GM06990 (cell line): ENCODE results near the gene CAPZB.
"Not testable (repeated sequence)": the region's sequence is repeated elsewhere in the genome, so short reads cannot be mapped to it uniquely, and the experiment has no call there.

Experiments
- DNase-seq: peaks from one replicate; pipeline ENCODE4 v3.0.0-alpha.2; 2011; ENCODE audit not compliant: insufficient read length; ENCODE audit errors: extremely low read depth
- H3K27me3 ChIP-seq: replicated peaks from 2 replicates; pipeline ENCODE4 v1.6.0; 2011; ENCODE audit warnings: low read length; ENCODE audit not compliant: control insufficient read depth, insufficient read depth
- H3K36me3 ChIP-seq: 2 replicates; pipeline ENCODE4 v1.5.1; 2011; ENCODE audit warnings: low read length; ENCODE audit not compliant: control insufficient read depth, insufficient read depth
- H3K4me3 ChIP-seq: replicated peaks from 2 replicates; pipeline ENCODE4 v1.5.1; 2011; ENCODE audit warnings: low read depth, mild to moderate bottlenecking, control low read depth, low read length
- CTCF ChIP-seq: IDR thresholded peaks from 2 replicates; pipeline ENCODE4 v1.5.1; 2011; ENCODE audit warnings: low read length, control low read depth, mild to moderate bottlenecking, inconsistent platforms; ENCODE audit not compliant: insufficient read depth, poor library complexity, severe bottlenecking

The CAPZB gene

DNA sequence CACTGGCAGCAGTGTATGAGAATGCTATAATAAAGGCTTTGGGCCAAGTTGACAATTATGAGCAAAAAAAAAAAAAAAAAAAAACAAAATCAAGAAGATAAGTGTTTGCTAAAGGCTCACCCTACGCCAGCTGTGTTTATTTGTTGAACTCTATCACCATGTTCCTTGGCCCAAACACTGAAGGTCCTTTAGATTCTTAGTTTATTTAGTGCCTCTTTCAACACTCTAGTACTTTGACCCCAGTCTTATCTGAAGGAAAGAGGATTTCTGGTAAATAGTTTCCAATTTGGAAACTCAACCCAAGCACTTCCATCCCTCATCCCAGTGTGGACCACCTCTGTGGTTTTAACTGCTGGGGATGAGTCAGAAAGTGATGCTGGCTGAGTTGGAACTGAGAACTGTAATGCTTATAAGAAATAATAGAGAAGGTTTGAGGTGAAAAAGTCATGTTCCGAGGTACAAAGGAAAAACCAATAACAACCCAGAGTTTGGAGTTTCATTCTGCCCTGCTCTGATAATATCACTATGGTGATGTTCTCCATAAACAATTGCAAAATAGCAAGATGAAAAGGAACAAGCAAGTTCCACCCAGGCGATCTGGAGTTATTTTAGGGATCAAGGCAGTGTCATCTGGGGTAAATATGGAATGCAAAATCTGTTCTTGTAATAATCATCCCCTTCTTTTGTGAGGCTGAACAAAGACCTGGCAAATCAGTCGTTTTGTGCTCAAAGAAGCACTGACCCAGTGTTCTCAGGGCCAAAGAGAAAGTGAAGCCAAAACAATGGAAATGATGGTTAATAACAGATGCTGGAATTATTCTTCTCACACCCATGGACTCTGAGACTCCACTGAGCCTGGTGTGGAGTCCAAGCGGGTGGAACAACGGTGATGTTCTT, 19.7 kb upstream of the CAPZB start:
- H3K36me3 ChIP-seq, result no peaks in the 10 kb centered on the region
- DNase-seq, result no peak
- no peak overlapping the region; the same call in 1 of the 2 replicates for H3K4me3 ChIP-seq
- no peak for TF ChIP-seq CTCF
- no peaks in the 10 kb centered on the region for H3K27me3 ChIP-seq

GRCh38 chr1:19502284-19502683, 16.9 kb upstream of the CAPZB start:
- not testable (repeated sequence) for H3K4me3 ChIP-seq, H3K36me3 ChIP-seq, H3K27me3 ChIP-seq, DNase-seq

DNA sequence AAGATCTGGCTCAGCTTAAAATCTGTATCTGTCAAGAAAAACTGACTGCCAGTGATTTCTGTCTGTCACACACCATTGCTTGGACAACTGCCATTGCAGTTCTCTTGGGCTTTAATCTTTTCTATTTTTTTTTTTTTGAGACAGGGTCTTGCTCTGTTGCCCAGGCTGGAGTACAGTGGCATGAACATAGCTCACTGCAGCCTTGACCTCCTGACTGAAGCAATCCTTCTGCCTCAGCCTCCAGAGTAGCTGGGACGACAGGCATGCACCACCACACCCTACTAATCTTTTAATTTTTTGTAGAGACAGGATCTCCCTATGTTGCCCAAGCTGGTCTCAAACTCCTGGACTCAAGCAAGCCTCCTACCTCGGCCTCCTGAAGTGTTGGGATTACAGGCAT, 14.5 kb upstream of the CAPZB start:
- H3K27me3 ChIP-seq, DNase-seq, H3K36me3 ChIP-seq, H3K4me3 ChIP-seq: not testable (repeated sequence)

GRCh38 chr1:19497443-19497842, 12.1 kb upstream of the CAPZB start:
- H3K27me3 ChIP-seq, H3K36me3 ChIP-seq, DNase-seq, H3K4me3 ChIP-seq: not testable (repeated sequence)

DNA sequence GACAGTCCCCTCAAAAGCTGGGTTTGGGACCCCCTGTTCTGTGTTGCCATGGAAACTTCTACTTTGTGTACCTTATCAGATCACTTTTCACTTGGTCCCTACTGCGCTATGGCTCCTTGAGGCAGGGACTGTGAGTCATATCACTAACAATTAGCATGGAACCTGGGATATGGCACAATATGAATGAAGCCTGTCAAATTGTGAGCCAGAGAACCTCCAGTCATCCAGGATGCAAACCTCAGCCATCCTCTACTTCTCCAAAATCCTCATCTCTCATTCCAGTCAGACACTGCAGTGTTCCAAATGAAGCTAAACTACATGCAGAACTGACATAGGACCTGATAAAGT, 11.2 kb upstream of the CAPZB start:
- Histone ChIP-seq H3K27me3 (no peaks in the 10 kb centered on the region), H3K4me3 (no peak overlapping the region), H3K36me3 (no peaks in the 10 kb centered on the region)
- TF ChIP-seq CTCF, result no peak
- no peak for DNase-seq

DNA sequence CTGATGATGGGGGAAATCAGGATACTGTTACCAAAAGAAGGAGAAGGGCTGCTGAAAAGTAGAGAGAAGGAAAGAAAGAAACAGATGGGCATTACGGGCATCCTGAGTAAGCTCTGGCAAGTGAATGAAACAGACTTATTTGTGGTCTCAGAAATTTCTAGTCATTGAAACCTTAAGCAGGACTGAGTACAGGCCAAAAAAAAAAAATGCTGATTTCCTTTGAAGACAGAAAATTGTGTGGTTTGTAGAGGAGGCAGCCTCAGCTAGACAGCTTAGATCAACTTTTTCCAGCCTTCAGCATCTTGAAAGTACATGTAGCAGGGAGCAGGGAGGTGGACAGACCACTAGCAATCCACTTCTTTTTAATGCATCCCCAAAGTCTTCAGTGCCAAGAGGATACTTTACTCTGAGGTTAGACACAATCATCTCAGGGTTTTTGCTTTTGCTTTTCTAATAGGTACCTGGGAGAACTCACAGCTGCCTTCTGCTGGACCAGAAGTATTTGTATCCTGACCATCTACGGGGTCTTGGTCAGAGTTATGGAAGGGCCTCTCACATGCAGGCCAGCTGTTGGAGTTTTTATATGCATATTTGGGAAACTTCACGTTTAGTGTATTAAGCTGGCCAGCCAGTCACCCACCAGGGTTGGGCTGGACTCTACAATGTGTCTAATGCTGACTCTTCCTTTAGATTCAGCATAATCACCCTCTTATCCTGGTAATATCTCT, 10.6 kb upstream of the CAPZB start:
- no peaks in the 10 kb centered on the region for H3K36me3 ChIP-seq
- no peaks in the 10 kb centered on the region for H3K27me3 ChIP-seq
- TF ChIP-seq CTCF, result no peak
- no peak overlapping the region for H3K4me3 ChIP-seq
- no peak for DNase-seq

GRCh38 chr1:19495000-19495656, 9.8 kb upstream of the CAPZB start:
- no peak overlapping the region for H3K4me3 ChIP-seq
- no peaks in the 10 kb centered on the region for H3K27me3 ChIP-seq
- no peaks in the 10 kb centered on the region for H3K36me3 ChIP-seq
- no peak for DNase-seq
- TF ChIP-seq CTCF, result no peak
